ENCODE measurements around the gene NEU1.
"Not testable (repeated sequence)": the region's sequence is repeated elsewhere in the genome, so short reads cannot be mapped to it uniquely, and the experiment has no call there.

NEU1 gene

DNA sequence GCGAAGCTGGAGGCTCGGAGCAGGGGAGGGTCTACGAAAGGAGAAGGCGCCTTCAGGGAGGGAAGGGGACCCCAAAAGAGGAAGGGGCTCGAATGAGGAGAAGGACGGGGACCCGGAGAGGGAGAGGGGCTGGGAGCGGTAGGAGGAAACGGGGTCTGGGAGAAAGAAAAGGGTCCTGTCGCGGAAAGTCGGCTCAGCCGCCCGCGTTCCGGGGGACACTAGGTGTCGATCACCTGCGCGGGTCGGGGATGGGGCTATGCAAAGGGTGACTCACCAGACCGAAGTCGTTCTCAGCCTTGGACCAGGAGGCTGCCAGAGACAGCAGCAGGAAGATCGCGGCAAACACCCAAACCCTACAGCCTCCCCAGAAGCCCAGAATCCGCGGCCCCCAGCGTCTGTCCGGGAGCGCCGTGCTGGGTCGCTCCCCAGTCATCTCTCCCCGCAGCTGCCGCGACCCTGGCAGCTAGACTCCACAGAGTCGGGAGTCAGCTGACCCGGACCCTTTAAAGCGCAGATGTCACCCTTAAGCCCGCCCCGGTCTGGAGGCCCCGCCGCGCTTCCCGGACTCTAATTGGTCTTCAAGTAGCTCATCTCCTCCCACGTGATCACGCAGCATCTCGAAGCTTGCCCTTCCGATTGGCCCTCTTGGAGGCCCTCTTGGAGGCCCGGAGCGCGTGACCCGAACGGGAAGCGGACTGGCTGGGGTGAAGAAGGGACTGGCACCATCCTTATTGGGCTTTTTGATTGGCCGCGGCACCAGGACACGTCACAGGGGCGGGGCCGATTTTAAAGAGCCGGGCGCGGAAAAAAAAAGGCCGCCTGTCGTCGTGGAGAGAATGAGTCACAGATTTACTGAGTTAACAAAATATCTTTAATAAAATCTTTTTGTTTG, at the start of gene NEU1:
Gene NEU1 (minus strand): TSS at position 478 of the 892 bp plus-strand sequence. CDS start 45 bp downstream, at position 433.
- DNase-seq (ENCODE audit: low read depth, low spot score), result peak; percentile 100

GRCh38 chr6:31911826-31912585, 49.4 kb upstream of the NEU1 start:
- DNase-seq (ENCODE audit: low read depth, low spot score), result no peak

- not testable (repeated sequence) for DNase-seq (ENCODE audit: low read depth, low spot score)
Measured at GRCh38 chr6:31909298-31909697, 46.7 kb upstream of the NEU1 start.

- DNase-seq (ENCODE audit: low read depth, low spot score), result no peak
Measured at GRCh38 chr6:31908791-31909190, 46.2 kb upstream of the NEU1 start.

DNA sequence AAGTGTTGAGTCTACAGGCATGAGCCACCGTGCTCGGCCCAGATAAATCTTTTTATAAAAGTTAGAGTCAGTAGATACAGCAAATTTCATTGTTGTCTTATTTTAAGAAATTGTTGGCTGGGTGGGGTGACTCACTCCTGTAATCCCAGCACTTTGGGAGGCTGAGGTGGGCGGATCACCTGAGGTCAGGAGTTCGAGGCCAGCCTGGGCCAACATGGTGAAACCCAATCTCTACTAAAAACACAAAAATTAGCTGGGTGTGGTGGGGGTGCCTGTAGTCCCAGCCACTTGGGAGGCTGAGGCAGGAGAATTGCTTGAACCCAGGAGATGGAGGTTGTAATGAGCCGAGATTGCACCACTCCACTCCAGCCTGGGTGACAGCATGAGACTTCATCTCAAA, 45.6 kb upstream of the NEU1 start:
- not testable (repeated sequence) for DNase-seq (ENCODE audit: low read depth, low spot score)

DNA sequence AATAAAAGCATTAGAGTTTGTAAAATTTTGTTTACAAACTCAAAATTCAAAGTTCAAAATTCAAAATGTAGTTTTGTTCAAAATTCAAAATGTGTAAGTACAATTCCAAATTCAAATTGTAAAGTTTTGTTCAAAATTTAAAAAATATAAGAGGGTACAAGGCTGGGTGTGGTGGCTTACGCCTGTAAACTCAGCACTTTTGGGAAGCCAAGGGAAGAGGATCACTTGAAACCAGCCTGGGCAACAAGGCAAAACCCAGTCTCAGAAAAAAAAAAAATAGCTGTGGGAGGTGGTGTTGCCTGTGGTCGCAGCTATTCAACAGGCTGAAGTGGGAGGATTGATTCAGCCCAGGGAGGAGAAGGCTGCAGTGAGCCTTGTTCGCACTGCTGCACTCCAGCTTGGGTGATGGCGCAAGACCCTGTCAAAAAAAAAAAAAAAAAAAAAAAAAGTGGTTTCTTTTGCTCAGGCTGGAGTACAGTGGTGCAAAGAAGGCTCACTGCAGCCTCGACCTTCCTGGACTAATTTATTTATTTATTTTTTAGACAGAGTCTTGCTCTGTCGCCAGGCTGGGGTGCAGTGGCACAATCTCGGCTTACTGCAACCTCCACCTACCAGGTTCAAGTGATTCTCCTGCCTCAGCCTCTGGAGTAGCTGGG, 44.7 kb upstream of the NEU1 start:
- DNase-seq (ENCODE audit: low read depth, low spot score), result peak; percentile 38

DNA sequence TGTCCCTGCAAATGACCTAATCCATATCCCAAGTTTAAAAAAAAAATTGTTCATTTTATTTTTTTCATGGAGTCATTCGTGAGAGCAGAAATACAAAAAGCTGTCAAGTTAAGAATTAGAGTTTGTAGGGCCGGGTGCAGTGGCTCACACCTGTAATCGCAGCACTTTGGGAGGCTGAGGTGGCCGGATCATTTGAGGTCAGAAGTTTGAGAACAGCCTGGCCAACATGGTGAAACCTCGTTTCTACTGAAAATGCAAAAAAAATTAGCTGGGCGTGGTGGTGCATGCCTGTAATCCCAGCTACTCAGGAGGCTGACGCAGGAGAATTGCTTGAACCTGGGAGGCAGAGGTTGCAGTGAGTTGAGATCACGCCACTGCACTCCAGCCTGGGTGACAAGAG, 44.1 kb upstream of the NEU1 start:
- DNase-seq (ENCODE audit: low read depth, low spot score), result not testable (repeated sequence)

DNA sequence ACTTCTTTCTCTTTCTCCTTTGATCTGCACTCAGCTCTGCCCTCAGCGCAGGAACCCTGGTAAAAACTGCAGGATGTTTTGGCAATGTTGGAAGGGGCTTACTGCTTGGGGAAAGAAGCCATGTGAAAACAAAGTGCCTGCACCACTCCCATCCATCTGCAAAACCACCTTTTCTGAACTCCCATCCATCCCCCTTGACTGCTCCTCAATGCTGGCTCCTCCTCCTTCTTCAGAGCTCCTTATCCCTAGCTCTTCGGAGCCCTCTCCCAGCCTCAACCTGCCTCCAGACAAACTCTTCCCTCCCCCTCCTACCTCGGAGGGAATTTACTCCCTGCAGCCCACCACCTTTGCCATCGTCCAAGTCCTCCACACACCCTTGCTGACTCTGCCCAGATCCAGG, 43.5 kb upstream of the NEU1 start:
- peak; percentile 73 for DNase-seq (ENCODE audit: low read depth, low spot score)

GRCh38 chr6:31905041-31905440, 42.4 kb upstream of the NEU1 start:
- no peak for DNase-seq (ENCODE audit: low read depth, low spot score)

- no peak for DNase-seq (ENCODE audit: low read depth, low spot score)
Measured at GRCh38 chr6:31903957-31904356, 41.3 kb upstream of the NEU1 start.

DNA sequence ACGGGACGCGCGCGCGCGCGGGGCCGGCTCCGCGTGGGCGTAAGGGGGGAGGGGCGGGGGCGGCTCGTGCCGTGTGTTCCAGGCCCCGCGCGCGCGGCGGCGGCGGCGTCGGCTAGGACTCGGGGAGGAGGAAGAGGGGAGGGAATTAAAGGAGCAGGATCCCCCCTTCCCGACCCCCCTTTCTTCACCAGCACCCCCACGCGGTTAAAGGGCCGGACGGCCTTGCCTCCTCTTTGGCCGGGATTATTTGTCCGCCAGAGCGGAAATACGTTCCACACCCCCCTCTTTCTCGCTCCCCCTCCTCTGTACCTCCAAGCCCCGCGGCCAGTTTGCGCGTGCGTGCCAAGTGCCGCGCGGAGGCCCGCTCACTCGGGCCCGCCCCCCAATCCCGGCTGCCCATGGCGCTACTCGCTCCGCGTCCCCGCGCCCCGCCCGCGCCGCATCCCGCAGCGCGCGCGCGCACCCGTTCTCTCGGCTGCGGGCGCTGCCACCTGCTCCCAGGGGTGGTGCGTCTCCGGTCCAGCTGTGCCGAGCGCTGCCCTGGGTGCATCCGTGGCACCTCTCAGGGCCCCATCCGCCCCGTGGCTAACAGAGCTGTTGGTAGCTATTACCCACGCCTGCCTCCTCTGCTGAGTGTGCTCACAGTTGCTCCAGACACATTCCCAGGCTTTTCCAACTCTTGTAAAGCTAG, 39.5 kb upstream of the NEU1 start, which contains the start of gene ZBTB12:
Gene ZBTB12 (minus strand): TSS at position 134 of the 691 bp plus-strand sequence. CDS start 781 bp downstream, outside the sequence.
- DNase-seq (ENCODE audit: low read depth, low spot score), result peak; percentile 84

- DNase-seq (ENCODE audit: low read depth, low spot score), result no peak
Measured at GRCh38 chr6:31901415-31901952, 38.9 kb upstream of the NEU1 start.

DNA sequence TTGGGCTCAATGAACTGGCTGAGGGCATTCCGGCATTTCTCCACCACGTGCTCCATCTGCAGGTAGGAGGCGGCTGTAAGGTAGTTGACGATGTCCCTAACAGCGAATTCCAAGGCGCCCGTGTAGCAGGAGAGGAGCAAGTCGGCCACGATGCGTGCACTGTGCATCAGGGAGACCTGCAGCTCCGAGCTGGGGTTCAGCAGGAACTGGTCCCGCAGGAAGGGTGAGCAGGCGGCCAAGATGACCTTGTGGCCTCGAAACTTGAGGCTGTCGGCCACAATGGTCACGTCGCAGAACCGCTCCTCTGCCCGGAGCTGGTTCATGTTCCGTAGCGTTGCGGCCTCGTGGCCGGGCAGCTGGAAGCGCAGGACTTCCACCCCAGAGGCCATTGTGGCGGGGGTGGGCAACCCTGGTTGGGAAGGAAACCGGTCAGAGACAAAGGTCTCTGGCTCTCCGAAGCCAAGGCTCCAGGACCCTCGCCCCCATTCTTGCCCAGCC, 38.3 kb upstream of the NEU1 start:
- peak; percentile 58 for DNase-seq (ENCODE audit: low read depth, low spot score)

GRCh38 chr6:31899882-31900722, 37.5 kb upstream of the NEU1 start:
- DNase-seq (ENCODE audit: low read depth, low spot score), result no peak

GRCh38 chr6:31899215-31899614, 36.6 kb upstream of the NEU1 start:
- no peak for DNase-seq (ENCODE audit: low read depth, low spot score)

DNA sequence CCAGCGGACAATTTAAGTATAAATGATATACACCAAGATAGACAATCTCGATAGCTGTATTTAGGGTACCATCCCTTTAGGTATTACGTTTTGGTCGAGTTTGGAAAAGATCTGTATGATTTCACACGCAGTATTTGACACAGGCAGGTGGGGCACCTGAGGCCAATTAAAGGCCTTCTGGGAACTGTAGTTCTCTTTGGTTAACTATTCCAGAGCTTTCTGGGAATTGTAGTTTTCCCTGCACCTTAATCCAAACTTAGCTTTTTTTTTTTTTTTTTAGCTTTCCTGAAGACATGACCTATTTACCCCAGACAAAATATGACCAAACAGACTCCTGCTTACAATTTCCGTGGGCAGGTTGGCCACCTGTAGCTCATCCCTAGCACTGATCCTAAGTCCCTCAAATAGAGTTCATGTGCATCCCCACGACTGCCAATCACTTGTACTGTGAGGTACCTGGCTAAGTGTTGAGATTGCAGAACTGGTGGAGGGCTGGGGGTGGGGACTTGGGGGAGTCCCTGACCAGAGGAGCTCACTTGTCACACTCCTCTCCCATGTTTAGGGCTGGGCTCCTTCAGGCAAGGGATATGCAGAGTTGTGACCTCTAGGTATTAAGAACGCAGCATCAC, 35.9 kb upstream of the NEU1 start:
- DNase-seq (ENCODE audit: low read depth, low spot score), result peak; percentile 44

DNA sequence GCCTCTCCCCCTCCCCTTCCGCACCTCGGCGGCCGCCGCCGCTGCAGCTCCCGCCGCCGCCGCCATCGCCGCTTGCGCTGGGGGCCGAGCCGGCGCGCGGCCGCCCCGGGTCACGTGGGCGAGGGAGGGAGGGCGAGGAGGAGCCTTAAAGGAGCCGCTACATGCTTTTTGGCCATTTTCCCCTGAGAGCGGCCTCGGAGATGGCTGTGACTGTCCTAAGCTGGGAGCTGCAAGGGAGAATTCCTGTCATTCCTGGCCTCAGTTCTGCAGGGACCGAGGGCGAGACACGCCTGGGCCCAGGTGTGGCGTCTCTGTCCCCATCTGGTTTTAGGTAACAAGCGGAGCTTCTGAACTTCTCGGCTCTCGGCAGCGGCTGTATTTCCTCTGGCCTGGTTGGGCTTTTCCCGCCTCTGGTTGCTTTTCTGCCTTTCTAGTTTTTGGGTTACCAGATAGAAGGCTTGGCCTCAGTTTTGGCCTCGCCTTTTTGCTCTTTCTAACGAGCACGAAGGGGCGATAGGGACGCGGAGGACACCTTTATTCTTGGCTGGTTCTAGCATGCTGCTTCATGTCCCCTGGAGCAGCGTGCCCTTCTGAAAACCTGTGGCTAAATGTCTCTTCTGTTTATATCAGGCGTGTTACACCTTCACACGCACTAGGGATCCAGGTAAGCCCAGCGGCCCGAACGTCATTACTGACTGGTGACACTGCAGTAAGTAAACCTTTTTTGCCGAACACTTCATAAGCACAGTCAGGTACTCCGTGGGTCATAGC, 35.2 kb upstream of the NEU1 start, which contains the start of gene EHMT2:
Gene EHMT2 (minus strand): TSS at position 87 of the 771 bp plus-strand sequence. CDS start 21 bp downstream, at position 66.
- DNase-seq (ENCODE audit: low read depth, low spot score), result peak; percentile 89

DNA sequence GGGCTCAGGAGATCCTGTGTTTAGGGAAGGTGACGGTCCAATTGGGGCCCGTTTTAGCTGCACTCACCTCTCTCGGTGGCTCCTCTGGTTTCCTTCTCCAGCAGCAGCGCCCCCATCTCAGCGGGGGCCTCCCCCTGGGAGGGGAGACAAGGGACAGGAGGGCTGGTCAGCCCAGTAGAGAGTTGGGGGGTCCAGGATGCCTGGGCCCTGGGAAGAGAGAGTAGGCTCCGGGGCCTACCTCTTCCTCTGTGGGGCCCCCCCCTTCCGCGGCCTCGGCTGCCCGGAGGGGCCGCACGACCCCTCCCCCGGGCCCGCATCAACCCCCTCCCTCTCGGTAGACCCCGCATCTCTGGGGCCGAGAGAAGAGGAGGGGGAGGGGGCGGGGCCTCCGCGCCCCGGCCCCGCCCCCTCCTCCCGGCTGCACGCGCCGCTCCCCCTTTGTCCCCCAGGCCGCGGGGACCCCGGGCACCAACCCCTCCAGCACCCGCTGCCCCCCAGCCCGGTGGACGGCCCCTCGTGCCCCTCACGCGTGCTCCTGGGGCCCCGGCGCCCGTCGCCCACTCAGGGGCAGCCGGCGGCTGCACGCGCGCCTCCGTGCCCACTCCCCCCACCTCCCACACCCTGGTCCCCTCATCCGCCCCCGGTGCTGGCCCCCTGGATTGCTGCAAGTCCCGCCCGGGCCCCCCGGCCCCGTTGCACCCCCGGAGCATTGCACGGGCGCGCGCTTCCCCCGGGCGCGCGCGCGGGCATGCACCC, 34.4 kb upstream of the NEU1 start:
- DNase-seq (ENCODE audit: low read depth, low spot score), result no peak
